GM13976 (cell line): ENCODE results near the gene HPD.

Experiments
- DNase-seq: peaks from one replicate; pipeline ENCODE4 v3.0.0; 2012; ENCODE audit warnings: low spot score
- CTCF ChIP-seq: IDR thresholded peaks from 2 replicates; pipeline ENCODE4 v1.5.1; 2012; ENCODE audit warnings: borderline replicate concordance, mild to moderate bottlenecking; ENCODE audit not compliant: insufficient read depth; ENCODE audit errors: extremely low read depth, missing control alignments, control extremely low read depth
- in situ Hi-C: fragments of 300-500 bp; cut with MboI; formaldehyde crosslinking; loops from one replicate; pipeline ENCODE4 v1.12.0; 2022; ENCODE audit warnings: low sequenced_read_pairs, mixed read lengths, inconsistent platforms; ENCODE audit not compliant: unreplicated experiment

Gene HPD

DNA sequence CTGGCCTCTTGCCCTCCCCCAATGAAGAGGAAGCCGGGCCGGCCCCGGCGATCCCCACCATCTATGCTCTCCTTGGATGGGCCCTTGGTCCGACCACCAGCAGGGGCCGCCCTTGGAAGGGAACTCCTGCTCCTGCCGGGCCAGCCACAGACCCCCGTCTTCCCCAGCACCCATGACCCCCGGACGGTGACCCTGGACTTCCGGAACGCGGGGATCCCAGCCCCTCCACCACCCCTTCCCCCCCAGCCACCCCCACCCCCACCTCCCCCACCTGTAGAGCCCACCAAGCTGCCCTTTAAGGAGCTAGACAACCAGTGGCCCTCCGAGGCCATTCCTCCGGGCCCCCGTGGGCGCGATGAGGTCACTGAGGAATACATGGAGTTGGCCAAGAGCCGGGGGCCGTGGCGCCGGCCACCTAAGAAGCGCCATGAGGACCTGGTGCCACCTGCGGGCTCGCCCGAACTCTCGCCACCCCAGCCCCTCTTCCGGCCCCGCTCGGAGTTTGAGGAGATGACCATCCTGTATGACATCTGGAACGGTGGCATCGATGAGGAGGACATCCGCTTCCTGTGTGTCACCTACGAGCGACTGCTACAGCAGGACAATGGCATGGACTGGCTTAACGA lies 35.4 kb downstream of the HPD start:
- no peak for DNase-seq
- no peak for TF ChIP-seq CTCF
- in situ Hi-C loops, result no loop called here

DNA sequence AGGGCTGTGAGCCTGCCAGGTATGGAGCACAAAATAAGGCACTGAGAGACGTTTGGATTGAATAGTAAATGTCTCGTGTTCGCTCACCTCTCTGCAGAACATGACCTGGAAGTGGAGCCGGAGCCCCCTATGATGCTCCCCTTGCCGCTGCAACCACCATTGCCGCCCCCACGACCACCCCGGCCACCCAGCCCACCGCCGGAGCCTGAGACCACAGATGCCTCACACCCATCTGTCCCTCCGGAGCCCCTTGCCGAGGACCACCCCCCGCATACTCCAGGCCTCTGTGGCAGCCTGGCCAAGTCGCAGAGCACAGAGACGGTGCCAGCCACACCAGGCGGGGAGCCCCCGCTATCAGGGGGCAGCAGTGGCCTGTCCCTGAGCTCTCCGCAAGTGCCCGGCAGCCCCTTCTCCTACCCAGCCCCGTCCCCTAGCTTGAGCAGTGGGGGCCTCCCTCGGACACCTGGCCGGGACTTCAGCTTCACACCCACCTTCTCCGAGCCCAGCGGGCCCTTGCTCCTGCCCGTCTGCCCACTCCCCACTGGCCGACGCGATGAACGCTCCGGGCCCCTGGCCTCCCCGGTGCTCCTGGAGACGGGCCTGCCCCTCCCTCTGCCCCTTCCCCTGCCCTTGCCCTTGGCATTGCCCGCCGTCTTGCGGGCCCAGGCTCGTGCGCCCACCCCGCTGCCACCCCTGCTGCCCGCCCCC lies 36.1 kb downstream of the HPD start:
- in situ Hi-C loops, result no loop called here
- no peak for DNase-seq
- no peak for TF ChIP-seq CTCF

DNA sequence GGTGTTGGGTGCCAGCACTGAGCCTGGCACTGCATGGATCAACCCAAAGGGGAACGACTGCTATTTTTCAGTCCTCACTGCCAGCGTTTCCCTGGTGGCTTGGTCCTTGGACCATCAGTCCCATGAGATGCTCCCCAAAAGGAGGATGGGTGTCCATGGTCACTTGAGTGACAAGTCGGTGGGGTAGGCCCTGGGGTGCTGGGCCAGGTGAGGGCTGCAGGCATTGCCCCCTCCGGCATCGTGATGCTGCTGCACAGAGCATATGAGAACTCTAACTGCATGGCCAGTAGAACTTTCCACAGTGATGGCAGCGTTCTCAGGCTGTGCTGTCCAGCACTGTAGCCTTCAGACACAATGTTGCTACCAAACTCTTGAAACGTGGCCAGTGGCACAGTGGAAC lies 38.6 kb downstream of the HPD start:
- in situ Hi-C loops, result no loop called here

GRCh38 chr12:121819212-121819949 lies 39.3 kb downstream of the HPD start:
- no peak for DNase-seq

More for the DNA sequence above, 38.6 kb downstream of the HPD start:
- DNase-seq, result no peak
- TF ChIP-seq CTCF, result no peak

DNA sequence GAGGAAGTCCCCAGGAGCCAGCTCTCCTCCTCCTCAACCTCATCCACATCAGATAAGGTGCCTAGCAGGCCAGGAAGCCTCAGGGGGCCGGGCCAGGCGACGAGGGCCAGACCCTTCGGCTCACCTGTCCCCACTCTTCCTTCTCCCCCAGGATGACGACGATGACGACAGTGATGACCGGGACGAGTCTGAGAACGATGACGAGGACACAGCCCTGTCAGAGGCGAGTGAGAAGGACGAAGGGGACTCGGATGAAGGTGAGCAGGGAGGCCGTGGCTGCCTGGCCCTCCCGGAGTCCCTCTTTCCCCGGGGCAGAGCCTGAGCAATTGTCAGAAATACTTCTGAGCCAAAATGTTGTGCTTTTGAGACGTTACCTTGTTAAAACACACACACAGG lies 41.0 kb downstream of the HPD start:
- in situ Hi-C loops, result no loop called here
- TF ChIP-seq CTCF, result no peak
- no peak for DNase-seq

More at GRCh38 chr12:121819212-121819949, 39.3 kb downstream of the HPD start:
- in situ Hi-C loops, result no loop called here
- no peak for TF ChIP-seq CTCF

DNA sequence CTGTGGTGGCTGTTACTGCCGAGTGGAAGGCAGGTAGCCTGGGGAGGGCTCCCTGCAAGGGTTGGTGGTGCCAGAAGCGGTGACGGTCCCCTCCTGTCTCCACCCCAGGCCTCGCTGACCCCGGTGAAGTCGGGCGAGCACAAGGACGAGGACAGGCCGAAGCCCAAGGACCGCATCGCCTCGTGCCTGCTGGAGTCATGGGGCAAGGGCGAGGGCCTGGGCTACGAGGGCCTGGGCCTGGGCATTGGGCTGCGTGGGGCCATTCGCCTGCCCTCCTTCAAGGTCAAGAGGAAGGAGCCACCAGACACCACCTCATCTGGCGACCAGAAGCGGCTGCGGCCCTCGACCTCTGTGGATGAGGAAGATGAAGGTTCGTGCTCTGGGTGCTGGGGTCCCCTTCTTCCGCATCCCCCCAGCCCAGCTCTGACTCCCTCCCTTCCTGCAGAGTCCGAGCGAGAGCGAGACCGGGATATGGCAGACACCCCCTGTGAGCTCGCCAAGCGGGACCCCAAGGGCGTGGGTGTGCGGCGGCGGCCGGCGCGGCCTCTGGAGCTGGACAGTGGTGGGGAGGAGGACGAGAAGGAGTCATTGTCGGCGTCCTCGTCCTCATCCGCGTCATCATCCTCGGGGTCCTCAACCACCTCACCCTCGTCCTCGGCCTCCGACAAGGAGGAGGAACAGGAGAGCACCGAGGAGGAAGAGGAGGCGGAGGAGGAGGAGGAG lies 41.6 kb downstream of the HPD start:
- TF ChIP-seq CTCF, result no peak
- in situ Hi-C loops, result no loop called here

More for the DNA sequence above, 41.6 kb downstream of the HPD start:
- no peak for DNase-seq
